Ovary (tissue), 9 donors: ENCODE measurements around the gene ODC1. TPM values are rescaled to one million over a fixed set of nuclear protein-coding genes. Genes with fewer than 3 reads are reported as not detected.

Source experiments
- DNase-seq, 5 donors: peaks; one replicate each; pipeline ENCODE4 v3.0.0-alpha.2; 2019 to 2020
- H3K27ac ChIP-seq, 2 donors: fragments of 200-600 bp; one replicate each; pipeline versions ENCODE4 v1.5.1 to v1.8.0; 2019 to 2022
- H3K27me3 ChIP-seq: fragments of 200-600 bp; one replicate; pipeline ENCODE4 v1.8.0; 2022
- H3K36me3 ChIP-seq: fragments of 200-600 bp; sonication (generic); one replicate; pipeline ENCODE4 v1.5.1; 2019
- H3K4me1 ChIP-seq: one replicate; pipeline ENCODE4 v1.8.1; 2013; ENCODE audit warnings: mild to moderate bottlenecking, moderate library complexity; ENCODE audit not compliant: insufficient read depth
- H3K4me3 ChIP-seq: fragments of 200-600 bp; sonication (generic); one replicate; pipeline ENCODE4 v1.5.1; 2017
- H3K9me3 ChIP-seq, 2 donors: fragments of 200-600 bp in 1 of 2; sonication (generic) in 1 of 2; one replicate each; pipeline versions ENCODE4 v1.5.1 to v1.8.1; 2013 to 2019; ENCODE audit warnings: mild to moderate bottlenecking in 1 of 2, moderate library complexity in 1 of 2
- EP300 ChIP-seq: sonication (generic); formaldehyde crosslinking; IDR thresholded peaks from one replicate; pipeline ENCODE4 v1.6.1; 2017; ENCODE audit warnings: antibody characterized with exemption
- POLR2A ChIP-seq: fragments of 450-650 bp; IDR thresholded peaks from one replicate; pipeline ENCODE4 v1.6.1; 2017; ENCODE audit warnings: antibody characterized with exemption, mild to moderate bottlenecking, moderate library complexity
- WGBS, 3 donors: extraction: QIAGEN DNeasy Blood & Tissue Kit in 1 of 3; methylation state at CpG; one replicate each; pipeline versions ENCODE4 v1.1.5 to v1.1.7; 2013 to 2017; 5-methylcytosine and 5-hydroxymethylcytosine counted together
- intact Hi-C, 4 donors: fragments of 100-400 bp; cut with DNase I; formaldehyde crosslinking; loops; one replicate each; pipeline versions ENCODE4 v1.11.0 to v1.15.1; 2022 to 2023
- polyA plus RNA-seq, 2 donors: library from polyadenylated mRNA; stranded (reverse); fragments of 200-250 nt in 1 of 2; fragments of 350-450 nt in 1 of 2; fragmentation: Illumina TruSeq in 1 of 2; extraction: RNeasy Lipid Tissue Mini Kit (QIAGEN cat#74804) in 1 of 2; gene quantifications; one replicate each; pipeline ENCODE4 v1.2.3, GENCODE V29; 2013 to 2014
- total RNA-seq, 7 donors: library from RNA; depleted of rRNA in 2 of 7; stranded (reverse); fragments of >200 nt in 2 of 7; fragmentation: NEBNext Ultra II Directional in 3 of 7; extraction: Animal tissue kit (Norgen Biotek cat#: 25700) in 3 of 7; gene quantifications; one replicate each; pipeline versions ENCODE4 v1.1.0 to v1.2.4, GENCODE V29; 2016 to 2023
- TF ChIP-seq, protein P1 (sequence below), 3 donors: fragments of 450-650 bp in 2 of 3; fragments of 200-600 bp in 1 of 3; IDR thresholded peaks; one replicate each; pipeline versions ENCODE4 v1.5.1 to v1.8.0; 2016 to 2022; ENCODE audit warnings: antibody characterized with exemption in 3 of 3, mild to moderate bottlenecking in 1 of 3
- donor health status: DM: no; HTN: no; CAD: no; lungs with moderate emphysema.
- donor health status: DM: no; HTN: no; CAD: no.
- donor health status: Bipolar disorder and iron deficiency.
- donor health status: DM: yes; HTN: yes; CAD: no.
- donor health status: DM: no; HTN: no; CAD: no.
- donor health status: DM: yes; HTN: yes; CAD: no.

The ODC1 gene
- total and polyA plus RNA-seq, 9 donors = 29.1 to 160 (median 55.7) TPM

DNA sequence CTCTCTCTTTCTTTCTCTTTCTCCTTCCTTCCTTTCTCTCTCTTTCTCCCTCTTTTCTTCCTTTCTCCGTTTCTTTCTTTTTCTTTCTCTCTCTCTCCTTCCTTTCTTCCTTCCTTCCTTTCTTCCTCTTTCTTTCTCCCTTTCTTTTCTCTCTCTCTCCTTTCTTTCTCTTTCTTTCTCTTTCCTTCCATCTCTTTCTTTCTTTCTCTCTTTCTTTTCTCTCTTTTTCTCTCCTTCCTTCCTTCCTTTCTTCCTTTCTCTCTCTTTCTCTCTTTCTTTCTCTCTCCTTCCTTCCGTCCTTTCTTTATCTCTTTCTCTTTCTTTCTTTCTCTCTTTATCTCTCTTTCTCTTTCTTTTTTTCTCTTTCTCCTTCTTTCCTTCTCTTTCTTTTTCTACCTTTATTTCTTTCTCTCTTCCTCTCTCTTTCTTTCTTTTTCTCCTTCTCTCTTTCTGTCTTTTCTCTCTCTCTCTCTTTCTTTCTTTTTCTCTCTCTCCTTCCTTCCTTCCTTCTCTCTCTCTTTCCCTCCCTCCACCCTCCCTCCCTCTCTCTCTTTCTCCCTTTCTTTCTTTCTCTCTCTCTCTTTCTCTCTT lies 32.3 kb upstream of the ODC1 start:
- intact Hi-C loops = no loop called here
- no peak overlapping the region for H3K4me3 ChIP-seq
- no peaks in the 10 kb centered on the region for H3K36me3 ChIP-seq
- no peak overlapping the region for H3K27ac ChIP-seq
- 86 to 97% (median 87%) methylated on average over 2 of the region's 2 CpGs for WGBS, 3 donors
- no peaks in the 10 kb centered on the region for H3K27me3 ChIP-seq
- TF ChIP-seq, protein P1, sequence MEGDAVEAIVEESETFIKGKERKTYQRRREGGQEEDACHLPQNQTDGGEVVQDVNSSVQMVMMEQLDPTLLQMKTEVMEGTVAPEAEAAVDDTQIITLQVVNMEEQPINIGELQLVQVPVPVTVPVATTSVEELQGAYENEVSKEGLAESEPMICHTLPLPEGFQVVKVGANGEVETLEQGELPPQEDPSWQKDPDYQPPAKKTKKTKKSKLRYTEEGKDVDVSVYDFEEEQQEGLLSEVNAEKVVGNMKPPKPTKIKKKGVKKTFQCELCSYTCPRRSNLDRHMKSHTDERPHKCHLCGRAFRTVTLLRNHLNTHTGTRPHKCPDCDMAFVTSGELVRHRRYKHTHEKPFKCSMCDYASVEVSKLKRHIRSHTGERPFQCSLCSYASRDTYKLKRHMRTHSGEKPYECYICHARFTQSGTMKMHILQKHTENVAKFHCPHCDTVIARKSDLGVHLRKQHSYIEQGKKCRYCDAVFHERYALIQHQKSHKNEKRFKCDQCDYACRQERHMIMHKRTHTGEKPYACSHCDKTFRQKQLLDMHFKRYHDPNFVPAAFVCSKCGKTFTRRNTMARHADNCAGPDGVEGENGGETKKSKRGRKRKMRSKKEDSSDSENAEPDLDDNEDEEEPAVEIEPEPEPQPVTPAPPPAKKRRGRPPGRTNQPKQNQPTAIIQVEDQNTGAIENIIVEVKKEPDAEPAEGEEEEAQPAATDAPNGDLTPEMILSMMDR (IDR thresholded peaks at IDR 0.05) = no peak
- TF ChIP-seq EP300 (no peak), POLR2A (no peak)
- no peaks in the 10 kb centered on the region for H3K9me3 ChIP-seq
- no peaks in the 10 kb centered on the region for H3K4me1 ChIP-seq
- DNase-seq = no peak

DNA sequence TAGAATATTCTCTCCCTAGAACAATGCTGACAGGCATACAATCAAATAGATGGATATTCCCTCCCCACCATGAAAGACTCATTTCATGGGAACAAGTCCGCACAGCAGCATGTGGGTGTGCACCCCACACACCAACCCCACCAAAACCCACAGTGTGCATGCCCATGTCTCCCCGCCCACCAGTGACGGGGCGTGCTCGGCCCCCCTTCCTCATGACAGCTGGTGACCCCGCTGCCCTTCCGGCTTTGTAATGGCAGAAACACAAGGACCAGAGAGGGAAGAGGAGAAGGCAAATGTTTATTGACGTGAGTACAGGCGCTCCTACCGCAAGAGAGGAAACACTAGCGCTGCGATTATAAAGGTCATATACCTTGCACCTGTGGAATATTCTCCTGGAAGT lies 30.8 kb upstream of the ODC1 start:
- intact Hi-C loops = no loop called here

DNA sequence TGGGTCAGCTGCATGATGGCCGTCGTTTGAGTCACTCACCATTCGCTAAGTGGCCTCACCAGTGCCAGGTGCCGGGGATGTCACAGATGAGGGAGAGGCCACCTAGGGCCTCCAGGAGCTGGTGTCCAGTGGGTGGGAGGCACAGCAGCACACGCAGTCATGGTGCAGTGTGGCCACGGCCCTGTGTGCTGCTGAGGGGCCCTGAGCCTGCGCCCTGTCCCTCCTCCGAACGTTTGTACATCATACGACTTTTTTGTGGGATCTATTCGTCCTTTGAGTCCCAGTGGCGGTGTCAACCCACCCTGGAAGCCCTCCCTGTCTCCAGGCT lies 30.1 kb upstream of the ODC1 start:
- 78 to 85% (median 80%) methylated on average over 12 of the region's 12 CpGs for WGBS, 3 donors
- intact Hi-C loops = no loop called here
- no peak for DNase-seq

More for the DNA sequence above, 30.8 kb upstream of the ODC1 start:
- H3K27me3 ChIP-seq = no peaks in the 10 kb centered on the region
- no peaks in the 10 kb centered on the region for H3K9me3 ChIP-seq
- TF ChIP-seq, protein P1 (IDR thresholded peaks at IDR 0.05) = no peak
- no peak for TF ChIP-seq POLR2A
- no peak for TF ChIP-seq EP300
- H3K36me3 ChIP-seq = no peaks in the 10 kb centered on the region
- no peak overlapping the region for H3K27ac ChIP-seq
- no peaks in the 10 kb centered on the region for H3K4me1 ChIP-seq
- WGBS, 3 donors = 79 to 83% (median 83%) methylated on average over 12 of the region's 12 CpGs
- no peak overlapping the region for H3K4me3 ChIP-seq
- DNase-seq = no peak

DNA sequence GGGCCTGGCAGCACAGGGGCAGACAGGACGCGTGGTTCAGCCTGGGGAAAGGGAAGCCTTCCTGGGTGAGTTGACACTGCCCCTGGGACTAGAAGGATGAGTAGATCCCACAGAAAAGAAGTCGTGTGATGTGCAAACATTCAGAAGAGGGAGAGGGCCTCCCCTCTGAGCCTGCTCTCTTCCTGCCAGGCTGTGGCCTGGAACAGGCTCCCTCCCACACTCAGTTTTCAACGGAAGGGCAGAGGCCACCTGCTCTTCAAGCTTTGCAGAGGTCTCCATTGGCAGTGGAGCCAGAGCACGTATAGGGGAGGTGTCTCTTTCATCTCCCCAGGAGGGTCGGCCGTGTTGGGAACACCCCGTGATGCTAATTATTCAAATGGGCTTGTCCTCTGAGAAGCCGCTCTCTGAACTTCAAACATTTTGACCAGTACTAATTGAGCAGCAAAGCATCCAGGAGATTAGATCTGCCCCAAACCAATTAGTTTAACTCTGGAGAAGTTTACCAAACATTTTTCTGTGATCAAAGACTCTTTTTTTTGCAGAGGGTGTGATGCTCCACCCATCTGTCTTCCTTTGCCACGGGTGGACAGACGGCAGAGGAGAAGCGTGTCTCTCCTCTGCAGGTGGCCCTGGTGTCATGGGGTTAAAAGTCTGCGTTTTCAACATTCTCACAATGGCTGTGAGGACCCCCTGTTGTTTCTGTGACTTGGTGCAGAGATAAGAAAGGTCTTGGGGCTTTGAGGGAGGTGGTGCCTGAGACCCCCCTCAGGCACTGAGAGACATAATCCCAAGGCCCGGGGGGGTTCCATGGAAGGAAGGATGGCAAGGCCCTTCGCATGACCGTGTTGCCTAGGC lies 29.5 kb upstream of the ODC1 start:
- intact Hi-C loops = no loop called here
- TF ChIP-seq EP300 (no peak), POLR2A (no peak)
- TF ChIP-seq, protein P1 (IDR thresholded peaks at IDR 0.05) = no peak
- Histone ChIP-seq H3K27ac (no peak overlapping the region), H3K9me3 (no peaks in the 10 kb centered on the region), H3K27me3 (no peaks in the 10 kb centered on the region), H3K4me1 (no peaks in the 10 kb centered on the region), H3K36me3 (no peaks in the 10 kb centered on the region), H3K4me3 (no peak overlapping the region)
- DNase-seq = no peak
- WGBS, 3 donors = 48 to 59% (median 52%) methylated on average over 16 of the region's 16 CpGs

More for the DNA sequence above, 30.1 kb upstream of the ODC1 start:
- Histone ChIP-seq H3K4me3 (no peak overlapping the region), H3K27me3 (no peaks in the 10 kb centered on the region), H3K27ac (no peak overlapping the region), H3K9me3 (no peaks in the 10 kb centered on the region), H3K36me3 (no peaks in the 10 kb centered on the region), H3K4me1 (no peaks in the 10 kb centered on the region)
- TF ChIP-seq EP300 (no peak), POLR2A (no peak)
- TF ChIP-seq, protein P1 (IDR thresholded peaks at IDR 0.05) = no peak
